Upper lobe of left lung (tissue), 6 donors: ENCODE results near the gene PPP1R13B. TPM values are rescaled to one million over a fixed set of nuclear protein-coding genes. Genes with fewer than 3 reads are reported as not detected.

Experiments
- ATAC-seq, 2 donors: fragments of 200-7000 bp; cut with Tn5 transposase; one replicate each; pipeline ENCODE4 v1.9.1; 2022; ENCODE audit warnings: mild to moderate bottlenecking in 2 of 2, moderate library complexity in 2 of 2; ENCODE audit not compliant: low FRiP score in 2 of 2
- DNase-seq, 2 donors: peaks; one replicate each; pipeline ENCODE4 v3.0.0-alpha.2; 2019 to 2020
- H3K27ac ChIP-seq, 4 donors: fragments of 200-600 bp; sonication (generic); one replicate each; pipeline ENCODE4 v1.5.1; 2016 to 2019
- H3K27me3 ChIP-seq, 4 donors: fragments of 200-600 bp; sonication (generic); one replicate each; pipeline ENCODE4 v1.5.1; 2017 to 2019
- H3K36me3 ChIP-seq, 4 donors: fragments of 200-600 bp; sonication (generic); one replicate each; pipeline ENCODE4 v1.5.1; 2016 to 2019
- H3K4me1 ChIP-seq, 4 donors: fragments of 200-600 bp; sonication (generic); one replicate each; pipeline ENCODE4 v1.5.1; 2018 to 2019
- H3K4me3 ChIP-seq, 4 donors: fragments of 200-600 bp; sonication (generic); one replicate each; pipeline ENCODE4 v1.5.1; 2017 to 2019; ENCODE audit warnings: mild to moderate bottlenecking in 2 of 4, moderate library complexity in 1 of 4
- H3K9me3 ChIP-seq, 4 donors: fragments of 200-600 bp; sonication (generic); one replicate each; pipeline ENCODE4 v1.5.1; 2018 to 2019
- EP300 ChIP-seq, 4 donors: sonication (generic); formaldehyde crosslinking; IDR thresholded peaks; one replicate each; pipeline ENCODE4 v1.5.1; 2017; ENCODE audit warnings: antibody characterized with exemption in 4 of 4, control low read depth in 2 of 4
- POLR2A ChIP-seq, 4 donors: fragments of 450-650 bp; IDR thresholded peaks; one replicate each; pipeline ENCODE4 v1.5.1; 2016 to 2017; ENCODE audit warnings: antibody characterized with exemption in 4 of 4, mild to moderate bottlenecking in 2 of 4
- POLR2AphosphoS5 ChIP-seq, 2 donors: sonication (generic); formaldehyde crosslinking; IDR thresholded peaks; one replicate each; pipeline ENCODE4 v1.5.1; 2017; ENCODE audit warnings: antibody characterized with exemption in 2 of 2
- WGBS, 2 donors: methylation state at CpG; one replicate each; pipeline ENCODE4 v1.1.5; 2017 to 2018; 5-methylcytosine and 5-hydroxymethylcytosine counted together
- total RNA-seq, 6 donors: library from RNA; depleted of rRNA in 4 of 6; stranded (reverse); fragments of >200 nt in 4 of 6; gene quantifications; one replicate each; pipeline versions ENCODE4 v1.1.0 to v1.2.1, GENCODE V29; 2016 to 2021
- TF ChIP-seq, protein P1 (sequence below), 6 experiments: fragments of 450-650 bp in 4 of 6; fragments of 200-600 bp in 2 of 6; sonication (generic) in 2 of 6; IDR thresholded peaks; one replicate each; pipeline ENCODE4 v1.5.1; 2016 to 2019; ENCODE audit warnings: antibody characterized with exemption in 6 of 6
- donor health status: DM: no; HTN: no; CAD: no; lungs with moderate emphysema.
- donor health status: DM: no; HTN: yes; CAD: no; lungs with severe emphysema.

Gene PPP1R13B
- total RNA-seq, 6 donors from 2014 or later, result 37.0 to 117 (median 71.1) TPM

DNA sequence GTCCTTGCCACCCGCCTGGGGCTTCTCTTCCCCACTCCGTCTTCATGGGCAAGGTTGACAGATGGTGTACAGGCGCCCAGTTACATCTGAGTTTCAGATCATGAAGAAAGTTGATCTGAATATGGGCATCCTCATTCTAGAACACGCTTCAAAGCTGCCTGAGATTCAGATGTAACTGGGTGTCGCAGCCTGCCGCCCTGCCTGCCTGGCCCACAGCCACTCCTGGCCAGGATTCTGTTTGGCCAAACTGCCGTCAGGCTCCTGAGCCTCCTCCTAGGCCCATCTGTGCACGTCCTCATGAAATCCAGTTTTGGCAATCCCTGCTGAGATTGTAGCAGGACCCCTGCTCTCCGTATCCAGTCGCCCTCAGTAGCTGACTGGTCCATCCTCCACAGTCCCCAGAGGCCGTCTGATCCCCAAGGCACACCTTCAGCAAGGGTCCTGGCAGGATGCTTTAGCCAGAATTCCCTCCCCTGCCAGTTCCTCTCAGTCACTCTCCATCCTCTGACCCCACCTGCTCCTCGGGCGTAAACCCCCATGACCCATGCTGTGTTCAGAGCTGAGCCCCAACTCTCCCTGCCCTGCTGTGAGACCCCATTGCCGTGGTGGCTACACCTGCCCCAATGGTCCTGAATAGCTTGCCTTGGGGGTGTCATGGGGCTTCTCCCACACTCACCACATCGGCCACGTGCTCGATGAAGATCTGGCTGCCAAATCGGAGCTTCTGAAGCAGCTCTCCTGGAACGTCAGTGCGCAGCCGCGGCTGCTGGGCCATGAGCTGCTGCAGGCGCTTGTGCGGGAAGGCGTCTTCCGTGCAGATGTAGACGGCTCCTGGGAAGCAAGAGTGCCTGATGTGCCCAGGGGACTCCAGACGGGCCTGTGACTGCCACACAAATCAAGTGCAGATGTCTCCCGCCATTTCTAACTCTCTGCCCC, 144.6 kb downstream of the PPP1R13B start:
- Histone ChIP-seq H3K4me3 (no peak overlapping the region), H3K36me3 (peaks cover 11 to 89% (median 57%) of the 10 kb centered on the region in 4 donors), H3K9me3 (no peaks in the 10 kb centered on the region), H3K4me1 (peaks cover 17 to 52% (median 31%) of the 10 kb centered on the region in 4 donors), H3K27ac (no peak overlapping the region), H3K27me3 (no peaks in the 10 kb centered on the region)
- WGBS, 2 donors, result 94 to 96% methylated on average over 25 to 29 of the region's 29 CpGs
- ATAC-seq (no peak), DNase-seq (peak in 1 of 2 donors; percentile 71)
- TF ChIP-seq EP300 (IDR thresholded peaks at IDR 0.05) (no peak), POLR2A (IDR thresholded peaks at IDR 0.05) (no peak), POLR2AphosphoS5 (IDR thresholded peaks at IDR 0.05) (no peak)
- TF ChIP-seq, protein P1, sequence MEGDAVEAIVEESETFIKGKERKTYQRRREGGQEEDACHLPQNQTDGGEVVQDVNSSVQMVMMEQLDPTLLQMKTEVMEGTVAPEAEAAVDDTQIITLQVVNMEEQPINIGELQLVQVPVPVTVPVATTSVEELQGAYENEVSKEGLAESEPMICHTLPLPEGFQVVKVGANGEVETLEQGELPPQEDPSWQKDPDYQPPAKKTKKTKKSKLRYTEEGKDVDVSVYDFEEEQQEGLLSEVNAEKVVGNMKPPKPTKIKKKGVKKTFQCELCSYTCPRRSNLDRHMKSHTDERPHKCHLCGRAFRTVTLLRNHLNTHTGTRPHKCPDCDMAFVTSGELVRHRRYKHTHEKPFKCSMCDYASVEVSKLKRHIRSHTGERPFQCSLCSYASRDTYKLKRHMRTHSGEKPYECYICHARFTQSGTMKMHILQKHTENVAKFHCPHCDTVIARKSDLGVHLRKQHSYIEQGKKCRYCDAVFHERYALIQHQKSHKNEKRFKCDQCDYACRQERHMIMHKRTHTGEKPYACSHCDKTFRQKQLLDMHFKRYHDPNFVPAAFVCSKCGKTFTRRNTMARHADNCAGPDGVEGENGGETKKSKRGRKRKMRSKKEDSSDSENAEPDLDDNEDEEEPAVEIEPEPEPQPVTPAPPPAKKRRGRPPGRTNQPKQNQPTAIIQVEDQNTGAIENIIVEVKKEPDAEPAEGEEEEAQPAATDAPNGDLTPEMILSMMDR (IDR thresholded peaks at IDR 0.05), result no peak

DNA sequence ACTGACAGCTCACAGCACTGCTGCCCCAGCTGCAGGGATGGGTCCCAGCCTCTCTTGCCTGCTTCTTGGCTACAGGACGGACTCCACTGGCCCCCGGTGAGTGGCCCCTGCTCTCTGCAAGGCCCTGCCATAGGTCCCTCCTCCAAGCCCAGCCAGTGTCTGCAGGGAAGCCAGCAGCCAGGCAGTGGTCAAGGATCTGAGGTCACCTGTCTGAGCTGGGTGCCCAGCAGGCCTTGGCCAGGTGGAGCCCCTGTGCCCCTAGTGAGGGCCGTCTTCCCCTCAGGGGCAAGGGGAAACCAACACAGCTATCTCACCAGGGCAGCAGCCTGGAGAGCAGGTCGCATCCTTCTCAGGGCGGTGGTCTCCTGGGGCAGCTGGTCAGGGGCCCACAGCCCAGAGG, 145.3 kb downstream of the PPP1R13B start:
- ATAC-seq, result no peak
- 90 to 93% methylated on average over 3 to 5 of the region's 5 CpGs for WGBS, 2 donors
- Histone ChIP-seq H3K36me3 (peaks cover 11 to 88% (median 59%) of the 10 kb centered on the region in 4 donors), H3K4me1 (peaks cover 23 to 59% (median 37%) of the 10 kb centered on the region in 4 donors), H3K4me3 (no peak overlapping the region), H3K9me3 (no peaks in the 10 kb centered on the region), H3K27ac (no peak overlapping the region), H3K27me3 (no peaks in the 10 kb centered on the region)
- DNase-seq, result no peak
- TF ChIP-seq POLR2AphosphoS5 (IDR thresholded peaks at IDR 0.05) (no peak), POLR2A (IDR thresholded peaks at IDR 0.05) (no peak)
- TF ChIP-seq, protein P1 (IDR thresholded peaks at IDR 0.05), result no peak

DNA sequence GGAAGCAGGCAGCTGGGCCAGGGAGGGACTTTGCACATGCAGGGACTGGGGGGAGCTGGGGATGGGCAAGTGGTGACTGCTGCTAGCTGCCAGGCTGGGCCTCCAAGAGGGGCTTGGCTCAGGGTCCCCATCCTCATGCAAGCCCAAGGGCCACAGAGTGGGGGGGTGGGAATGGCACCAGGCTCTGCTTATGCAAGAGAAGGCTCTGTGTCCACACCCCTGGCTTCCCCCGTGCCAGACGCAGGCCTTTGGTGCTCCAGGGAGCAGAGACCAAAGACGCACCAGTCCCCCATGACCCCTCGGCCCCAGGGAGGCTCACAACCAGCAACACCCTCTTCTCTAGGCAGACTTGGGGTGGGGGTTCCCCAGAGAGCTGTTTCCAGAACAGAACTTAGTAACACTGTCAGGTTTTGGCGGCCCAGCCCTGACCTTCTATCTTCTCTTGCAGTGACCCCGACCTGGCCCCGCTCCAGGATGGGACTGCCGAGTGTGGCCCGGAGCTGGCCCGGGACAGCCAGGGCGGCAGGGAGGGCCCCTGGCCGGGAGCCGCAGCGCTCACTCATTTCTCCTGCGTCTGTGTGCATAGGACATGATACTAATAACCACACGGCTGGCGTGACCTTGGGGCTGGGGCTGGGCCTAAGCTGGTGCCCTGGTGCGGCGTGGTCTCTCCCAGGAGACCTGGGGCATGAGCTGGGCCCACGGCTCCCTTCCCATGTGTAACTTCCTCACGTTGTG, 146.5 kb downstream of the PPP1R13B start:
- Histone ChIP-seq H3K27ac (no peak overlapping the region), H3K9me3 (no peaks in the 10 kb centered on the region), H3K4me1 (peaks cover 31 to 61% (median 46%) of the 10 kb centered on the region in 4 donors), H3K36me3 (peaks cover 11 to 79% (median 56%) of the 10 kb centered on the region in 4 donors), H3K27me3 (no peaks in the 10 kb centered on the region), H3K4me3 (no peak overlapping the region)
- no peak for TF ChIP-seq POLR2AphosphoS5 (IDR thresholded peaks at IDR 0.05)
- TF ChIP-seq POLR2A (IDR thresholded peaks at IDR 0.05), result no peak
- ATAC-seq (no peak), DNase-seq (peak in 1 of 2 donors; percentile 71)
- WGBS, 2 donors, result 83 to 94% methylated on average over 6 to 21 of the region's 21 CpGs

DNA sequence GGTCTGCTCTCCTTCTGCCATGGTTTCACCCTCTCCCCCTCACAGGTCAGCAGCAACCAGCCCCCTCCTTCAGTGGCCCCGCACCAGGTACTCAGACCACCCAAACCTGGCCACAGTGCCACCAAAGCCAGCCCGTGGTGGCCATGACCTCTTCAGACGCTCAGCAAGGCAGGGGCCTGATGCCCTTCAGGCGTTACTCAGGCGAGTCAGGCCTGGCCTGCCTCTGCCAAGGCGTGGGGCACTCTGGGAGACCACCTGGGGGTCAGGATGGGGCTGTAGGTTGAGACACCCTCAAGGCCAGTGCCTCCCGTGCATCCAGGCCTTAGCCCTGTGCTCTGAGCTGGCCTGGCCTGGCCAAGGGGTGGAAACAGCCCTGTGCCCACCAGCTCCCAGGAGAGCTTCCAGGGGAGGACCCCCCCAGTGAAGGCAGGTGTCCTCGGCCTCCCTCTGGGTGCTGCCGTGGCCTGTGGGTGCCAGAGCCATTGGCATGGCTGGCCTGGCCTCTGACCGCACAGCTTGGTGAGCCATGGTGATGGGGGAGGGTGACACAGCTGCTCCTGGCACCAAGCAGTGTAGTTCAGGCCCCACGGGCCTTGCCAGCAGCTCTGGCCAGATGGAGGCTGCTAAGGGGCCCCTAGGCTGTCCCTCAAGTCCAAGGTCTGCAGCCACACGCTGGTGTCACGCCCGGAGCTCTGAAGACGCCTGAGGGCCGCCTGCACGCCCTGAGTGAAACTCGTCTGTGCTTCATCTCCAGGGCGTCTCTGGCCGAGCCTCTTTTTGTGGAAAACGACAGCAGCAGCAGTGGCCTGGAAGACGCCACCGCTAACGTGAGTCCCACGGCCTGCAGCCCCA, 147.2 kb downstream of the PPP1R13B start:
- Histone ChIP-seq H3K27me3 (no peaks in the 10 kb centered on the region), H3K36me3 (peaks cover 11 to 84% (median 56%) of the 10 kb centered on the region in 4 donors), H3K4me3 (no peak overlapping the region), H3K4me1 (peaks cover 23 to 60% (median 42%) of the 10 kb centered on the region in 4 donors), H3K9me3 (no peaks in the 10 kb centered on the region), H3K27ac (peak overlapping the region in 3 of 4 donors; percentile 13 to 19 (median 15))
- no peak for DNase-seq
- no peak for ATAC-seq
- TF ChIP-seq POLR2AphosphoS5 (IDR thresholded peaks at IDR 0.05), result no peak
- TF ChIP-seq, protein P1 (IDR thresholded peaks at IDR 0.05), result no peak
- no peak for TF ChIP-seq POLR2A (IDR thresholded peaks at IDR 0.05)
- WGBS, 2 donors, result 83 to 89% methylated on average over 14 to 25 of the region's 25 CpGs
